GM13976 (cell line): ENCODE measurements around the gene HDAC10.

Experiments used
- DNase-seq: peaks from one replicate; pipeline ENCODE4 v3.0.0; 2012; ENCODE audit warnings: low spot score
- in situ Hi-C: fragments of 300-500 bp; cut with MboI; formaldehyde crosslinking; loops from one replicate; pipeline ENCODE4 v1.12.0; 2022; ENCODE audit warnings: low sequenced_read_pairs, mixed read lengths, inconsistent platforms; ENCODE audit not compliant: unreplicated experiment
- TF ChIP-seq, protein P1 (sequence below): IDR thresholded peaks from 2 replicates; pipeline ENCODE4 v1.5.1; 2012; ENCODE audit warnings: borderline replicate concordance, mild to moderate bottlenecking; ENCODE audit not compliant: insufficient read depth; ENCODE audit errors: extremely low read depth, missing control alignments, control extremely low read depth

HDAC10 gene

DNA sequence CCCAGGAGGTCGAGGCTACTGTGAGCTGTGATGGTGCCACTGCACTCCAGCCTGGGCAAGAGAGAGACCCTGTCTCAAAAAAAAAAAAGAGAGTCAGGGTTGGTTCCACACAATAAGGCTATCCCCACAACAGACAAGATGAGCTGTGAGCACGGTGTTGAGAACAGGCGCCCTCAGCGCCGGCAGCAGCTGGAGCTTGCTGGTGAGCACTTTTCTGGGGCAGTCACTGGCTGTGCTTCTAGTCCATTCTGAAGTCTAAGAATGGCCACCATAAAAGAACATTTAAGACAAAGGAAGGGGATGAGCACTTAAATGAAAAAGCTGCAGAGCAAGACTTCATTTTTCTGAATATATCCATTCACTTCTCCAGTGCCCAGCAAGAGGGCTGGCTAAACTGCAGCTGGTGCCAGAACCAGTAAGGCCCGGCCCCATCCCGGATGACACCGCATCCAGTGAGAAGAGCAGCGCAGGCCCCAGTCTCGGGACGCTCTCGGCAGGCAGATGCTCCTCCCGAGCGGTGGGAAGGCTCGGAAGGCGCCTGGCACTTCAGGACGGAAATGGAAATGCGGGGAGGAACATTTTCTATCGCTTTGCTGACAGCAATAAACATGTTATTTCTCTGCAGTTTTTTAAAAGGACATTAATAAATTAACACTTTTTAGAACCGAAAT lies 18.4 kb downstream of the HDAC10 start:
- DNase-seq = no peak
- in situ Hi-C loops = no loop called here
- TF ChIP-seq, protein P1, sequence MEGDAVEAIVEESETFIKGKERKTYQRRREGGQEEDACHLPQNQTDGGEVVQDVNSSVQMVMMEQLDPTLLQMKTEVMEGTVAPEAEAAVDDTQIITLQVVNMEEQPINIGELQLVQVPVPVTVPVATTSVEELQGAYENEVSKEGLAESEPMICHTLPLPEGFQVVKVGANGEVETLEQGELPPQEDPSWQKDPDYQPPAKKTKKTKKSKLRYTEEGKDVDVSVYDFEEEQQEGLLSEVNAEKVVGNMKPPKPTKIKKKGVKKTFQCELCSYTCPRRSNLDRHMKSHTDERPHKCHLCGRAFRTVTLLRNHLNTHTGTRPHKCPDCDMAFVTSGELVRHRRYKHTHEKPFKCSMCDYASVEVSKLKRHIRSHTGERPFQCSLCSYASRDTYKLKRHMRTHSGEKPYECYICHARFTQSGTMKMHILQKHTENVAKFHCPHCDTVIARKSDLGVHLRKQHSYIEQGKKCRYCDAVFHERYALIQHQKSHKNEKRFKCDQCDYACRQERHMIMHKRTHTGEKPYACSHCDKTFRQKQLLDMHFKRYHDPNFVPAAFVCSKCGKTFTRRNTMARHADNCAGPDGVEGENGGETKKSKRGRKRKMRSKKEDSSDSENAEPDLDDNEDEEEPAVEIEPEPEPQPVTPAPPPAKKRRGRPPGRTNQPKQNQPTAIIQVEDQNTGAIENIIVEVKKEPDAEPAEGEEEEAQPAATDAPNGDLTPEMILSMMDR = no peak

DNA sequence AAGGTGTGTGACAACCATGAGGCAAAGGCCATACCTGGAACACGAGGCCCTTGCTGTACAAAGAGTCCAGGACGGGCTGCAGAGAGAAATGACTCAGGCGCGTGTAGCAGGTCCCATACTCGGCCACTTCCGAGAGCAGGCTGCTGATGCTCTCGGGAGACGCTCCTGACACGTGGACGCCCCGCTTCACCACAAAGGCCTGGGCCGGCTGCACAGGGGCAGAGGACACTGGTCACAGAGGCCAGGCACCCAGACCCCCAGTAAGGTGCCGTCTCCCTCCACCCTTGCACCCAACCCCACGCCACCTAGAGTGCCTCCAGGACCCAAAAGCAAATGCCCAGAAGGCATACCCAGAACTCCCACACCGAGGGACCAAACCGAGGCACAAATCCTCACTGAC lies 21.7 kb downstream of the HDAC10 start:
- TF ChIP-seq, protein P1 = no peak
- in situ Hi-C loops = no loop called here
- no peak for DNase-seq

DNA sequence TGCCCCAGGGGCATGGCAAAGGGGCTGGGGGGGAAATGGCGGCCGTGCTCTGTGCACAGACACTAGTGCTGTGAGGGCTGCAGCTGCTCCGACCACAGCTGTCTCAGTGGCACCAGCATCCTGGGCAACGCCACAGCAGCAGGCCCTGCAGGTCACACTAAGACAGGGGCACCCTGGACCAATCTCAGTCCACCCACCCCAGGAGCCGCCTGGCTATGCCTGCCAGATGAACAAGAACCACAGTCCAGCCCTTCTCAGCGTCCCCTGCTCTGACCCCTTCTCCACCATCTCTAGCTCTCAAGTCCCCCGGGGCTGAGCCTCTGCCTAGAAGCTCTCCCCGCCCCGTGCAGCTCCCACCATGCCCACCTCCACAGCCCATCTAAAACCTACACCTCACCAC lies 22.7 kb downstream of the HDAC10 start:
- DNase-seq = no peak
- in situ Hi-C loops = no loop called here
- TF ChIP-seq, protein P1 = no peak

DNA sequence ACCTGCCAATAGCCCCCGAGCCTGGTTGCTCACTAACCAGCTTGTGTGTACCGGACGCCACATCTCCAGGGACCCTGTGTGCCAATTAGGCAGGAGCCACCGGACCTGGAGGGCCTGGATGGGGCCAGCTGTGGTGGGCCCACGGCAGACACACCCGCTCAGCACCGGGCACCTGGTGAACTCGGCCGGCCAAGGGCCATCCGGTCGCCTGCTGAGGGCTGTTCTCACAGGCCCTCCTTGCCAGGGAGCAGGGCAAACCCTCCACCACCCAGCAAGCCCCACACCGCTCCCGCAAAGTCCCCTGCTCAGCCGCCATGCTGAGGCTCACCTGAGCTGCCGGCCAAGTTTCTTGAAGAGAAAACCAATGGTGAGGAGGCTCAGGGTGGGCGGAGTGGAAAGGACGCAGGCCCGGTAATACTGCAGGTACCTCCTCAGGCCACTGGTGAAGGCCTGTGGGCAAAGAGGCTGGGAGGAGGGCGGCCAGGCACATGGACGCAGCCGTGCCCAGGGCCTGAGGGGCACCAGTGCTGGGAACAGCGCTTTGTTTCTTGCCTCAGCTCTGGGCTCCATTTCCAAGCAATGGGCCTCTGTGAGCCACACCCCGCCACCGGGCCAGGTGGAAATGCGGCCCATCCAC lies 23.4 kb downstream of the HDAC10 start:
- in situ Hi-C loops = no loop called here
- TF ChIP-seq, protein P1 = no peak

DNA sequence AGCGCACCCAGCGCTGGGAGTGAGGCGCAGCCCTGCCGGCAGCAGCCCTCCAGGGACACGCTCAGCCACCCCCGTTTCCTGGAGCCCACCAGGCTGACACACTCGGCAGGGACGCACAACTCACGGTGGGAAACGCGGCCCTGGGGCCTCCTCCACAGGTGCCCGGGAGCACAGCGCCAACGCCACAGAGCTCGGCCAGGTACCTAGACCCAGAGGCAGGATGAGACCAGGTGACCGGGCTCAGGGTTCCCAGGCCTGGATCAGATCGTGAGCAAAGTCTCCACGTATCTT lies 24.2 kb downstream of the HDAC10 start:
- in situ Hi-C loops = no loop called here
- DNase-seq = no peak
- TF ChIP-seq, protein P1 = no peak

More for the DNA sequence above, 23.4 kb downstream of the HDAC10 start:
- no peak for DNase-seq

DNA sequence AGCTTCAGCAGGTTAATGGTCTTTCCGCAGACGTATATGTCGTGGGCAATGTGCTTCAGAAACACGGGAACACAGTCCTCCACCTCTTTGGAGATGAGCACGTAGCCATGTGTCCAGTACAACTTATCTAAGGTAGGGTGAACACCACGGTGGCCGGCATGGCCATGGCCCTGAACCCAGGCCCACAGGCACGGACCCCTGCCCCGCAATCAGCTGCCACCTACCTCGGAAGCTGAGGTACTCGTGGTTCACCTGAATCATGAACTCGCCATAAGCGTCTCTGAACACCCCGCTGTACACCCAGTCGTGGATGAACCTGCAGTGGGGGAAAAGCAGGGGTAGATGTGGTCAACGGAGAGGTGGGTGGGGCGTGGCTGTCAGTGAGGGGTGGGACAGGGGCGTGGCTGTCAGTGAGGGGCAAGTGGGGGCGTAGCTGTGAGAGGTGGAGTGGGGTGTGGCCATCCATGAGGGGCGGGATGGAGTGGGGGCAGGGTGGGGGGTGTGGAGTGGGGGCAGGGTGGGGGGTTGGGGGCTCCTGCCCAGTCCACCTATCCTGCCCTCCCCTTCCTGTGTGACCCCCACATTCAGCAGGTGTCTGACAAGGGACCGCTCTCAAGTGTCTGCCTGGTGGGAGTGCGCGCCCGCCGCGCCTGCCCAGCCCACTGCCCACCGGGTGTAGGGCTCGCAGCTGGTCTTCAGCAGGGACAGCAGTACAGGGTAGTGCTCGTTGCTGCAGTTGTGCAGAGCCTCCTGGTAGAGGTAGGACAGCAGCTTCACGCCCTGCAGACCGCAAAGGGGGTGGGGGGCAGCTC lies 24.8 kb downstream of the HDAC10 start:
- in situ Hi-C loops = no loop called here
- TF ChIP-seq, protein P1 = no peak
- DNase-seq = no peak
